C4-2B (cell line): ENCODE data around the gene FLRT3.

Experiments
- H3K27ac ChIP-seq: fragments of 450-650 bp; 2 replicates; pipeline ENCODE4 v1.5.1; 2017
- ZFX ChIP-seq: fragments of 450-650 bp; IDR thresholded peaks from 2 replicates; pipeline ENCODE4 v1.6.1; 2017
- TF ChIP-seq, protein P1 (sequence below): fragments of 450-650 bp; conservative IDR thresholded peaks from 2 replicates; pipeline ENCODE4 v1.5.1; 2017; ENCODE audit warnings: mild to moderate bottlenecking

FLRT3 gene

DNA sequence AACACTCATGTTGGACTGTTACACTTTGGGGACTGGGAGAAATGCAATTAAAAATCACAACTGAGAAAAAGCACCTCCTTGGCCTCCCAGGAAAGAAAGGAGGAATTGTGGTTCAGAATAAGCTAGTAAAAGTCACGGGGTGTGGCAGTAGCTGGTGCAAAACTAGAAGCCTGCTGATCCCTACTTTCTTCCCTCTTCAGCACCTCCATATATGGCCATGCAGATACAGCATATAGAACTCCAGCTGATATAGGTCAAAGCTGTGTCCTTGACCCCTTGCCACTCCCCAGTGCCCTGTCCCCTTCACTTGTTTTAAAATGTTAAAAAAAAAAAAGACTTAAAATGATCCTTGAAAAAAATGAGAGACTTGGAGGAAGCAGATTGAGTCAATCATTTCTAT, 5.5 kb upstream of the FLRT3 start:
- no peak overlapping the region for H3K27ac ChIP-seq
- no peak for TF ChIP-seq ZFX
- TF ChIP-seq, protein P1, sequence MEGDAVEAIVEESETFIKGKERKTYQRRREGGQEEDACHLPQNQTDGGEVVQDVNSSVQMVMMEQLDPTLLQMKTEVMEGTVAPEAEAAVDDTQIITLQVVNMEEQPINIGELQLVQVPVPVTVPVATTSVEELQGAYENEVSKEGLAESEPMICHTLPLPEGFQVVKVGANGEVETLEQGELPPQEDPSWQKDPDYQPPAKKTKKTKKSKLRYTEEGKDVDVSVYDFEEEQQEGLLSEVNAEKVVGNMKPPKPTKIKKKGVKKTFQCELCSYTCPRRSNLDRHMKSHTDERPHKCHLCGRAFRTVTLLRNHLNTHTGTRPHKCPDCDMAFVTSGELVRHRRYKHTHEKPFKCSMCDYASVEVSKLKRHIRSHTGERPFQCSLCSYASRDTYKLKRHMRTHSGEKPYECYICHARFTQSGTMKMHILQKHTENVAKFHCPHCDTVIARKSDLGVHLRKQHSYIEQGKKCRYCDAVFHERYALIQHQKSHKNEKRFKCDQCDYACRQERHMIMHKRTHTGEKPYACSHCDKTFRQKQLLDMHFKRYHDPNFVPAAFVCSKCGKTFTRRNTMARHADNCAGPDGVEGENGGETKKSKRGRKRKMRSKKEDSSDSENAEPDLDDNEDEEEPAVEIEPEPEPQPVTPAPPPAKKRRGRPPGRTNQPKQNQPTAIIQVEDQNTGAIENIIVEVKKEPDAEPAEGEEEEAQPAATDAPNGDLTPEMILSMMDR = no peak

DNA sequence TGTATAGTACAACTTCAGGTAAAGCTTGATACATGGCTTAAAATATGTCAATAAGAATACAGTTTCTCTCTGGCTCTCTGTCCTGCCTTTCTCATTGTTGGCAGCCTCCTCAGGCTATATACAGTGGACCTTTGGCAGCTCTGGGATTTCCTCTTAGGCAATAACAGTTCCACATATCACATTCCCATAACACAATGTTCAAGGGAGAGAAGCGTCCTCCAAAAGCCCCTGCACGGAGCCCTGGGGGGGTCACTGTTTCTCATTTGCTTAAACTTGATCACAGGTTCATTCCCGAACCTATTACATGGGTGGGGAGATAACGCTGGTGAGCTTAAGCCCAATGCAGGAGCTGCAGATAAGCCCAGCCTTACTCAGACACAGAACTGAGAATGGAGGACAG, 4.4 kb upstream of the FLRT3 start:
- TF ChIP-seq ZFX = no peak
- TF ChIP-seq, protein P1 = no peak
- H3K27ac ChIP-seq = no peak overlapping the region

DNA sequence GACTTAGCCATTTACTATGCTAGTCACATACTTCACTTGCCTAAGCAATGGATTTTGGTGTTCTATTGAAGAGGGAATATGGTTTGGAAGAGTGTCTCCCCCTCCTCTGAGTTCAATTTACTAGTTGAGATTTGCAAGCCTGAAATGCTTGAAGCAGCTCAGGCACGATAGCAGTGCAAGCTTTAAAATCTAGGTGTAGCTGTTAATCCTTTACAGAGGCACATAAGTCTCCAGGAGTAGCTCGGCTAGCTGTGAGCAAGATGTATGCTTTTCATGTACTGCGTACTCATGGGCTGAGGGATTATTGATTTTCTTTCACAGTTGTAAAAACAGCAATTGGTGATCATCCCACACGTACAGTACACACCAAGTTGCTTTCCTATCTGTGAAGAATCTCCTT, 726 bp downstream of the FLRT3 start:
- H3K27ac ChIP-seq = no peak overlapping the region
- TF ChIP-seq, protein P1 = no peak
- TF ChIP-seq ZFX = no peak

DNA sequence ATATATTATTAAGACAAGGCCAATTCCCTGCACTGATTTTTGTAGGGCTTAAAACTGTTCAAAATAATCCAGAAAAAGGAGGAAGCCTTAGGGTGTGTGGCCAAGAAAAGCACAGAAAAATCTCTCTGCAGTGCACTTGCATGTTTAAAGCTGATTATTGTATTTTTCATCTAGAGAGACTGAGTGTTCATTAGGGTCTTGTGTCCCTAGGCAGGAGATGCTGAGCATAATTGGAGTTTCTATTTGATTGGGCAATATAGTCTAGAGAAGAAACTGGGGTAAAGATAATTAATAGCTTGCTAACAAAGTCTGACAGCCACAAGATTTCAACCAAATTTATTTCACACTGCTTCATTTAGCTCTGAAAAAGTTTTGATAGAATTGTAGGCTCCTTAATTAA, 2.4 kb downstream of the FLRT3 start:
- TF ChIP-seq, protein P1 = no peak
- no peak for TF ChIP-seq ZFX
- H3K27ac ChIP-seq = no peak overlapping the region

DNA sequence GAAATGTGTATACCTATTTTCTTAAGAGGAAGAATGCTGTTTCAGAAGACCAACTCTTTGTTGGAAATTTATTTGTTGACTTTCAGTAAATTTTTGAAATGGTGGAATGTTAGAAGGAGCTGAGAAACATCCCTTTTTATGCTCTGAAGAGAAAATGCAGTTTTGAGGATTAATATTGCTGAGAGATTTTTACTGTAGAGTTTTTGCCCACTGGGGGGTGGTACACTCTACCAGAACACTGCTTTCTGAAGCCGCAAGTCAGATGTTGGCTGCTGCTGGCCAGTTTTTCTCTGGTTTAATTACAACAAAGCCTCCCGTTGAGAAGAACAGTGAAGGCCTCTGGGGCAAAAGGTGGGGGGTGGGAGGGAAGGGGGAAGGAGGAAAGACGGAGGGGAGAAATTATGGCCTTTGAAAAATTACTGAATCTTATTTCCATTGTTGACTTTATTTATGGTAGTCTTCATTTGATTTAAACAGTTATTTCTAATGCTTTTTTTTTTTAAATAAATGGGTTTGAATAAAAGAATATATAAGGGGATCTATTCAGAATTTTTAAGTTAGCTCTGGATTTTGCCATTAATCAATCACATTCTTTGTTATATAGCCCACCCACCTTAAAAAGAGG, 3.0 kb downstream of the FLRT3 start:
- no peak overlapping the region for H3K27ac ChIP-seq
- TF ChIP-seq, protein P1 = peak; percentile 50
- no peak for TF ChIP-seq ZFX

DNA sequence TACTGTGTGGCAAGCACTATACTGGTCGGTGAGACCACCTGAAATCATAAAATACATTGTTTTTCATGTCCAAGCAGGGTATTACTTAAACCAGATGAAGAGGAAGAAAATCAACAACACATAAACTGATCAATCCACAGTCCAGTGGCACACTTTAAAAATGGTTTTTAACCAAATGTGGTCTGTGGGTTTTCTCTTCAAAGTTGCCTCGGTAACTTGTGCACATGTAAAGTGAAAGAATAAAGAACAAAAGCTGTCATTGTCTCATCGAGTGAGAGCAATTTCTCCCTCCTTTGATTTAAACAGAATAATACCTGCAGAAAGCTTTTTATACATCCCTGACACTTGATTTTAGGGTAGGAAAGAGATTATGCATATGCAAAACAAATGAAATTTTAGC, 3.7 kb downstream of the FLRT3 start:
- TF ChIP-seq, protein P1 = no peak
- TF ChIP-seq ZFX = no peak
- no peak overlapping the region for H3K27ac ChIP-seq

DNA sequence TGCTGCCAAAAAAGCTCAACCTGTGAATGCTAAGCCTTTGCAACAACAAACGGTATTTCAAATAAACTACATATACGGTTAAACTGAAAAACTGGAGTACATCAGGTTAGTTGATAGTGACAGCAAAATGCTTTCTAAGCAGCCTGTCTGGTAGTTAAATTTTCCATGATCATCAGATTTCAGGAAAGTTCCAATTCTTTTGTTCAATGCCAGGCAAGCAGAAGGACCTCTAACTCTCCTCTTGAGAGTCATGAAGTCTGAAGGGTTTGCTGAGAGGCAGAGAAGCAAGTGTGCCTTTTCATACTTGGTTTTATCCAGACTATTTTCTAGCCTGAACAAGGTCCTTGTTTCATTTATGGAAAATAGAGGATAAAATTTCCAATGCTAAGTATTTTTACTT, 4.5 kb downstream of the FLRT3 start:
- TF ChIP-seq, protein P1 = no peak
- no peak for TF ChIP-seq ZFX
- H3K27ac ChIP-seq = no peak overlapping the region
